H1 (cell line): ENCODE measurements around the gene TM9SF1. TPM values are rescaled to one million over a fixed set of nuclear protein-coding genes. Genes with fewer than 3 reads are reported as not detected.

Experiments
- GTF2F1 ChIP-seq: IDR thresholded peaks from 2 replicates; pipeline ENCODE4 v1.6.1; 2012; ENCODE audit warnings: low read depth, low read length, improper control_type of control experiment, borderline replicate concordance
- KDM1A ChIP-seq: fragments of 200-600, 300-600 bp; sonication (generic); IDR thresholded peaks from 2 replicates; pipeline ENCODE4 v1.7.1; 2016; ENCODE audit warnings: mild to moderate bottlenecking, low read length, borderline replicate concordance
- KDM5A ChIP-seq: fragments of 200-600 bp; IDR thresholded peaks from 2 replicates; pipeline ENCODE4 v1.7.1; 2012; ENCODE audit warnings: mild to moderate bottlenecking, low read length, inconsistent platforms, mixed read lengths
- SIX5 ChIP-seq: IDR thresholded peaks from 2 replicates; pipeline ENCODE4 v1.6.1; 2011; ENCODE audit warnings: mild to moderate bottlenecking, low read depth, low read length
- SP2 ChIP-seq: IDR thresholded peaks from 2 replicates; pipeline ENCODE4 v1.6.1; 2012; ENCODE audit warnings: mild to moderate bottlenecking, low read length, inconsistent platforms
- SP4 ChIP-seq: IDR thresholded peaks from 2 replicates; pipeline ENCODE4 v1.6.1; 2012; ENCODE audit warnings: low read length, inconsistent platforms
- TCF12 ChIP-seq: IDR thresholded peaks from 2 replicates; pipeline ENCODE4 v1.6.1; 2011; ENCODE audit warnings: low read depth, mild to moderate bottlenecking, low read length
- YY1 ChIP-seq: IDR thresholded peaks from 2 replicates; pipeline ENCODE4 v1.6.1; 2011; ENCODE audit warnings: low read depth, mild to moderate bottlenecking, low read length
- polyA plus RNA-seq, 7 experiments: library from polyadenylated mRNA; depleted of rRNA in 3 of 7; stranded (reverse) in 5 of 7; unstranded in 2 of 7; fragments of >200 nt in 5 of 7; fragments of 200-250 nt in 2 of 7; gene quantifications; 1 replicate in 5 of 7; 2 replicates in 1 of 7; 4 replicates in 1 of 7; pipeline versions ENCODE4 v1.2.1 to v1.2.3, GENCODE V29; 2011 to 2013; ENCODE audit warnings: missing spikeins in 2 of 7, mixed read lengths in 2 of 7
- total RNA-seq: library from RNA; stranded (reverse); fragmentation: NEBNext Ultra II Directional; extraction: Animal tissue kit (Norgen Biotek cat#: 25700); gene quantifications from 2 replicates; pipeline ENCODE4 v1.2.1, GENCODE V29; 2021
- TF ChIP-seq, protein P1 (sequence below): fragments of 300-600 bp; sonication (generic); IDR thresholded peaks from 2 replicates; pipeline ENCODE4 v1.7.1; 2012; ENCODE audit warnings: low read length, moderate library complexity, mild to moderate bottlenecking, inconsistent platforms; ENCODE audit not compliant: insufficient replicate concordance
- TF ChIP-seq, protein P2 (sequence below): IDR thresholded peaks from 2 replicates; pipeline ENCODE4 v1.6.1; 2012; ENCODE audit warnings: inconsistent platforms

The TM9SF1 gene
- total and polyA plus RNA-seq, 2 of the 8 experiments (the other 6 are each of a cell fraction or from before 2014, with no cell fraction given) = 22.2 to 29.2 TPM

DNA sequence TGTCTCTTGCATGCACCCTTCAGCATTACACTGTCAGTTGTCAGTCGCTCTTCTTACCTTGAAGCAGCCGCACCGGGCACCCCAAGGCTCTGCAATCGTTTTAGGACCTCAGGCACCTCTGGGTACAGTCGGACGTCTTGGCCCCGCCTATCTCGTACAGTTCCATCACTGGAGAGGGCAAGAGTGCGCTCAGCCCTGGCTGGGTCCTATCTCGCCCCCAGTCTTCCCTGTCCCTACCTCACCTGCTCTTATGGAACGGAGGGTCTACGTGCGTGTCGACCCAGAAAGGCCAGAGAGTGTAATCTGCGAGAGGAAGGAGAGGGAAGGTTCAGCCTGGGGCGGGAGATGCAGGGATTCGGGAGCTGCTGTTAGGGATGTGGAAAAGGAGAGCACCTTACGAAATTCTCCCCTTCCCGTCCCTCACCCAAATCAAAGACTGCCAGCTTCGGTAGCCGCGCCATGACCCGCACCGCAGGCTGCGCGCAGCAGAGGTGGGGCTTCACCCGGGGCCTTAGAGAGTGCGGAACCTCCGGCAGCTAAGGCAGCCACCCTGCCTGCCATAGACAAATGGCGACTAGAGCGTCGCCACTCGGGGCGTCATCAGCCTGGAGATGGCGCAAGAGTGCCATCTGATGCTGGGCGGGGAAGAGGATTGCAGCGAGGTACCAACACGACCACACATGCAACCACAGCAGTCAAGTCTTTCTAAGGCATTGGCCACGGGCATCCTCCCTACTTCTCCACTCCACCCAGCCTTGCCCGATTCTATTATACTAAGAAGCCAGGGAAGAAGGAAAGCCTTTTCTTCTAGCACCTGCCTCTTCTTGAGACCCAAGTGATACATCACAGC is 20.5 kb upstream of the TM9SF1 start, which contains the start of gene MDP1 (continued):
- TF ChIP-seq, protein P1, sequence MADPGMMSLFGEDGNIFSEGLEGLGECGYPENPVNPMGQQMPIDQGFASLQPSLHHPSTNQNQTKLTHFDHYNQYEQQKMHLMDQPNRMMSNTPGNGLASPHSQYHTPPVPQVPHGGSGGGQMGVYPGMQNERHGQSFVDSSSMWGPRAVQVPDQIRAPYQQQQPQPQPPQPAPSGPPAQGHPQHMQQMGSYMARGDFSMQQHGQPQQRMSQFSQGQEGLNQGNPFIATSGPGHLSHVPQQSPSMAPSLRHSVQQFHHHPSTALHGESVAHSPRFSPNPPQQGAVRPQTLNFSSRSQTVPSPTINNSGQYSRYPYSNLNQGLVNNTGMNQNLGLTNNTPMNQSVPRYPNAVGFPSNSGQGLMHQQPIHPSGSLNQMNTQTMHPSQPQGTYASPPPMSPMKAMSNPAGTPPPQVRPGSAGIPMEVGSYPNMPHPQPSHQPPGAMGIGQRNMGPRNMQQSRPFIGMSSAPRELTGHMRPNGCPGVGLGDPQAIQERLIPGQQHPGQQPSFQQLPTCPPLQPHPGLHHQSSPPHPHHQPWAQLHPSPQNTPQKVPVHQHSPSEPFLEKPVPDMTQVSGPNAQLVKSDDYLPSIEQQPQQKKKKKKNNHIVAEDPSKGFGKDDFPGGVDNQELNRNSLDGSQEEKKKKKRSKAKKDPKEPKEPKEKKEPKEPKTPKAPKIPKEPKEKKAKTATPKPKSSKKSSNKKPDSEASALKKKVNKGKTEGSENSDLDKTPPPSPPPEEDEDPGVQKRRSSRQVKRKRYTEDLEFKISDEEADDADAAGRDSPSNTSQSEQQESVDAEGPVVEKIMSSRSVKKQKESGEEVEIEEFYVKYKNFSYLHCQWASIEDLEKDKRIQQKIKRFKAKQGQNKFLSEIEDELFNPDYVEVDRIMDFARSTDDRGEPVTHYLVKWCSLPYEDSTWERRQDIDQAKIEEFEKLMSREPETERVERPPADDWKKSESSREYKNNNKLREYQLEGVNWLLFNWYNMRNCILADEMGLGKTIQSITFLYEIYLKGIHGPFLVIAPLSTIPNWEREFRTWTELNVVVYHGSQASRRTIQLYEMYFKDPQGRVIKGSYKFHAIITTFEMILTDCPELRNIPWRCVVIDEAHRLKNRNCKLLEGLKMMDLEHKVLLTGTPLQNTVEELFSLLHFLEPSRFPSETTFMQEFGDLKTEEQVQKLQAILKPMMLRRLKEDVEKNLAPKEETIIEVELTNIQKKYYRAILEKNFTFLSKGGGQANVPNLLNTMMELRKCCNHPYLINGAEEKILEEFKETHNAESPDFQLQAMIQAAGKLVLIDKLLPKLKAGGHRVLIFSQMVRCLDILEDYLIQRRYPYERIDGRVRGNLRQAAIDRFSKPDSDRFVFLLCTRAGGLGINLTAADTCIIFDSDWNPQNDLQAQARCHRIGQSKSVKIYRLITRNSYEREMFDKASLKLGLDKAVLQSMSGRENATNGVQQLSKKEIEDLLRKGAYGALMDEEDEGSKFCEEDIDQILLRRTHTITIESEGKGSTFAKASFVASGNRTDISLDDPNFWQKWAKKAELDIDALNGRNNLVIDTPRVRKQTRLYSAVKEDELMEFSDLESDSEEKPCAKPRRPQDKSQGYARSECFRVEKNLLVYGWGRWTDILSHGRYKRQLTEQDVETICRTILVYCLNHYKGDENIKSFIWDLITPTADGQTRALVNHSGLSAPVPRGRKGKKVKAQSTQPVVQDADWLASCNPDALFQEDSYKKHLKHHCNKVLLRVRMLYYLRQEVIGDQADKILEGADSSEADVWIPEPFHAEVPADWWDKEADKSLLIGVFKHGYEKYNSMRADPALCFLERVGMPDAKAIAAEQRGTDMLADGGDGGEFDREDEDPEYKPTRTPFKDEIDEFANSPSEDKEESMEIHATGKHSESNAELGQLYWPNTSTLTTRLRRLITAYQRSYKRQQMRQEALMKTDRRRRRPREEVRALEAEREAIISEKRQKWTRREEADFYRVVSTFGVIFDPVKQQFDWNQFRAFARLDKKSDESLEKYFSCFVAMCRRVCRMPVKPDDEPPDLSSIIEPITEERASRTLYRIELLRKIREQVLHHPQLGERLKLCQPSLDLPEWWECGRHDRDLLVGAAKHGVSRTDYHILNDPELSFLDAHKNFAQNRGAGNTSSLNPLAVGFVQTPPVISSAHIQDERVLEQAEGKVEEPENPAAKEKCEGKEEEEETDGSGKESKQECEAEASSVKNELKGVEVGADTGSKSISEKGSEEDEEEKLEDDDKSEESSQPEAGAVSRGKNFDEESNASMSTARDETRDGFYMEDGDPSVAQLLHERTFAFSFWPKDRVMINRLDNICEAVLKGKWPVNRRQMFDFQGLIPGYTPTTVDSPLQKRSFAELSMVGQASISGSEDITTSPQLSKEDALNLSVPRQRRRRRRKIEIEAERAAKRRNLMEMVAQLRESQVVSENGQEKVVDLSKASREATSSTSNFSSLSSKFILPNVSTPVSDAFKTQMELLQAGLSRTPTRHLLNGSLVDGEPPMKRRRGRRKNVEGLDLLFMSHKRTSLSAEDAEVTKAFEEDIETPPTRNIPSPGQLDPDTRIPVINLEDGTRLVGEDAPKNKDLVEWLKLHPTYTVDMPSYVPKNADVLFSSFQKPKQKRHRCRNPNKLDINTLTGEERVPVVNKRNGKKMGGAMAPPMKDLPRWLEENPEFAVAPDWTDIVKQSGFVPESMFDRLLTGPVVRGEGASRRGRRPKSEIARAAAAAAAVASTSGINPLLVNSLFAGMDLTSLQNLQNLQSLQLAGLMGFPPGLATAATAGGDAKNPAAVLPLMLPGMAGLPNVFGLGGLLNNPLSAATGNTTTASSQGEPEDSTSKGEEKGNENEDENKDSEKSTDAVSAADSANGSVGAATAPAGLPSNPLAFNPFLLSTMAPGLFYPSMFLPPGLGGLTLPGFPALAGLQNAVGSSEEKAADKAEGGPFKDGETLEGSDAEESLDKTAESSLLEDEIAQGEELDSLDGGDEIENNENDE = no peak
- TF ChIP-seq KDM1A = no peak
- peak; percentile 77 for TF ChIP-seq KDM5A
- TF ChIP-seq GTF2F1 = no peak
- TF ChIP-seq SP4 = no peak
- no peak for TF ChIP-seq TCF12
- TF ChIP-seq YY1 = peak; percentile 93
- TF ChIP-seq, protein P2, sequence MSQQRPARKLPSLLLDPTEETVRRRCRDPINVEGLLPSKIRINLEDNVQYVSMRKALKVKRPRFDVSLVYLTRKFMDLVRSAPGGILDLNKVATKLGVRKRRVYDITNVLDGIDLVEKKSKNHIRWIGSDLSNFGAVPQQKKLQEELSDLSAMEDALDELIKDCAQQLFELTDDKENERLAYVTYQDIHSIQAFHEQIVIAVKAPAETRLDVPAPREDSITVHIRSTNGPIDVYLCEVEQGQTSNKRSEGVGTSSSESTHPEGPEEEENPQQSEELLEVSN = no peak
- TF ChIP-seq SP2 = peak; percentile 75
- no peak for TF ChIP-seq SIX5
